Endothelial cell of umbilical vein (primary cell): ENCODE results near the gene LYPD4.

Experiments used
- CTCF ChIP-seq, 2 donors: IDR thresholded peaks; 1 replicate in 1 of 2; 2 replicates in 1 of 2; pipeline ENCODE4 v1.5.1; 2011; ENCODE audit warnings: low read length in 2 of 2, mild to moderate bottlenecking in 2 of 2, moderate library complexity in 2 of 2, control low read depth in 1 of 2, inconsistent platforms in 1 of 2, low read depth in 1 of 2; ENCODE audit not compliant: insufficient read depth in 1 of 2; ENCODE audit errors: extremely low read depth in 1 of 2
- EZH2 ChIP-seq: IDR thresholded peaks from 2 replicates; pipeline ENCODE4 v1.6.1; 2012; ENCODE audit warnings: borderline replicate concordance, low read depth, mild to moderate bottlenecking, moderate library complexity, low read length, inconsistent platforms; ENCODE audit not compliant: severe bottlenecking
- FOS ChIP-seq: IDR thresholded peaks from 2 replicates; pipeline ENCODE4 v1.6.1; 2011; ENCODE audit warnings: mild to moderate bottlenecking, low read length, moderate library complexity, borderline replicate concordance; ENCODE audit not compliant: insufficient read depth
- GATA2 ChIP-seq: IDR thresholded peaks from 2 replicates; pipeline ENCODE4 v1.7.0; 2011; ENCODE audit warnings: low read depth, mild to moderate bottlenecking, moderate library complexity, mixed read lengths, low read length; ENCODE audit not compliant: insufficient read length, insufficient read depth
- JUN ChIP-seq: IDR thresholded peaks from 2 replicates; pipeline ENCODE4 v1.6.1; 2011; ENCODE audit warnings: borderline replicate concordance, low read depth; ENCODE audit not compliant: insufficient read length, insufficient read depth
- MAX ChIP-seq: IDR thresholded peaks from 2 replicates; pipeline ENCODE4 v1.6.1; 2011; ENCODE audit not compliant: insufficient read depth, insufficient read length
- MYC ChIP-seq: IDR thresholded peaks from one replicate; pipeline ENCODE4 v1.6.1; 2011; ENCODE audit warnings: mild to moderate bottlenecking, low read depth, low read length
- POLR2A ChIP-seq: IDR thresholded peaks from 2 replicates; pipeline ENCODE4 v1.6.1; 2012; ENCODE audit warnings: low read depth, mild to moderate bottlenecking, control low read depth, low read length
- POLR2AphosphoS5 ChIP-seq: IDR thresholded peaks from 2 replicates; pipeline ENCODE4 v1.6.1; 2012; ENCODE audit warnings: low read depth, mild to moderate bottlenecking, control low read depth, low read length, moderate library complexity; ENCODE audit not compliant: insufficient read depth

GRCh38 chr19:41796362-41796761 lies 48.1 kb downstream of the LYPD4 start, which contains the start of gene CEACAM3:
- no peak for TF ChIP-seq POLR2A
- TF ChIP-seq CTCF (IDR thresholded peaks at IDR 0.05; ENCODE audit: extremely low read depth in 1 of 2, insufficient read depth in 1 of 2, low read depth in 1 of 2, low read length in 2 of 2) = no peak
- no peak for TF ChIP-seq FOS
- TF ChIP-seq POLR2AphosphoS5 = no peak
- no peak for TF ChIP-seq MAX
- TF ChIP-seq GATA2 = no peak
- no peak for TF ChIP-seq JUN
- no peak for TF ChIP-seq EZH2
- no peak for TF ChIP-seq MYC
